GM18861 (cell line): Measurements from ENCODE around the gene RAD21L1.

Experiments
- ATAC-seq: cut with Tn5 transposase; IDR thresholded peaks from one replicate; pipeline ENCODE4 v1.9.1; 2021; ENCODE audit not compliant: unreplicated experiment

The RAD21L1 gene

GRCh38 chr20:1293641-1294379 lies 68.0 kb downstream of the RAD21L1 start:
- no peak for ATAC-seq

- no peak for ATAC-seq
Measured at GRCh38 chr20:1294497-1294896, 68.7 kb downstream of the RAD21L1 start.

GRCh38 chr20:1295276-1295930 lies 69.6 kb downstream of the RAD21L1 start:
- ATAC-seq: no peak

- no peak for ATAC-seq
Measured at GRCh38 chr20:1296117-1296610, 70.3 kb downstream of the RAD21L1 start.

- no peak for ATAC-seq
Measured at GRCh38 chr20:1296922-1297321, 71.1 kb downstream of the RAD21L1 start.

GRCh38 chr20:1297486-1297885 lies 71.6 kb downstream of the RAD21L1 start:
- no peak for ATAC-seq

- ATAC-seq: no peak
Measured at GRCh38 chr20:1298166-1298565, 72.3 kb downstream of the RAD21L1 start.

GRCh38 chr20:1298888-1299511 lies 73.2 kb downstream of the RAD21L1 start:
- ATAC-seq: no peak

GRCh38 chr20:1299522-1299921 lies 73.7 kb downstream of the RAD21L1 start:
- ATAC-seq: no peak

GRCh38 chr20:1300083-1300840 lies 74.4 kb downstream of the RAD21L1 start:
- ATAC-seq: no peak

GRCh38 chr20:1301031-1301529 lies 75.2 kb downstream of the RAD21L1 start:
- ATAC-seq: no peak

- no peak for ATAC-seq
Measured at GRCh38 chr20:1302685-1303541, 77.1 kb downstream of the RAD21L1 start.

GRCh38 chr20:1304710-1305515 lies 79.1 kb downstream of the RAD21L1 start:
- no peak for ATAC-seq
